Activated CD4-positive, alpha-beta T cell treated with anti-CD3 and anti-CD28 coated beads for 48 hours (primary cell): ENCODE data around the gene RTP3.
"Not testable (repeated sequence)": the region's sequence is repeated elsewhere in the genome, so short reads cannot be mapped to it uniquely, and the experiment has no call there.

Experiments used
- DNase-seq: peaks from one replicate; pipeline ENCODE4 v3.0.0-alpha.2; 2020

Gene RTP3

GRCh38 chr3:46520531-46520930, 22.8 kb downstream of the RTP3 start:
- DNase-seq, result no peak

- DNase-seq, result no peak
Observed at GRCh38 chr3:46521096-46521495, 23.3 kb downstream of the RTP3 start.

GRCh38 chr3:46522201-46522600, 24.4 kb downstream of the RTP3 start:
- DNase-seq, result not testable (repeated sequence)

- DNase-seq, result no peak
Observed at GRCh38 chr3:46523556-46523955, 25.8 kb downstream of the RTP3 start.

GRCh38 chr3:46524008-46524407, 26.2 kb downstream of the RTP3 start:
- DNase-seq, result no peak

GRCh38 chr3:46524832-46525231, 27.1 kb downstream of the RTP3 start:
- DNase-seq, result no peak

GRCh38 chr3:46527239-46527638, 29.5 kb downstream of the RTP3 start:
- DNase-seq, result no peak

GRCh38 chr3:46533091-46533490, 35.3 kb downstream of the RTP3 start:
- DNase-seq, result no peak

- no peak for DNase-seq
Observed at GRCh38 chr3:46535746-46536145, 38.0 kb downstream of the RTP3 start.

- DNase-seq, result no peak
Observed at GRCh38 chr3:46536758-46537157, 39.0 kb downstream of the RTP3 start.

GRCh38 chr3:46537316-46537715, 39.5 kb downstream of the RTP3 start:
- no peak for DNase-seq

GRCh38 chr3:46537779-46538178, 40.0 kb downstream of the RTP3 start:
- DNase-seq, result no peak

GRCh38 chr3:46538425-46538802, 40.6 kb downstream of the RTP3 start:
- DNase-seq, result not testable (repeated sequence)

- peak; percentile 75 for DNase-seq
Observed at GRCh38 chr3:46538803-46539442, 41.1 kb downstream of the RTP3 start.

GRCh38 chr3:46539443-46540005, 41.7 kb downstream of the RTP3 start:
- no peak for DNase-seq

- no peak for DNase-seq
Observed at GRCh38 chr3:46540550-46540949, 42.8 kb downstream of the RTP3 start.

- no peak for DNase-seq
Observed at GRCh38 chr3:46541835-46542234, 44.1 kb downstream of the RTP3 start.

GRCh38 chr3:46542344-46542743, 44.6 kb downstream of the RTP3 start:
- no peak for DNase-seq

- DNase-seq, result no peak
Observed at GRCh38 chr3:46542801-46543201, 45.0 kb downstream of the RTP3 start.

GRCh38 chr3:46544771-46545503, 47.2 kb downstream of the RTP3 start:
- DNase-seq, result no peak

- no peak for DNase-seq
Observed at GRCh38 chr3:46545818-46546630, 48.2 kb downstream of the RTP3 start.

GRCh38 chr3:46546896-46547440, 49.2 kb downstream of the RTP3 start:
- no peak for DNase-seq

- not testable (repeated sequence) for DNase-seq
Observed at GRCh38 chr3:46548611-46549010, 50.8 kb downstream of the RTP3 start.
